ENCODE measurements around the gene PPP1CB. TPM values are rescaled to one million over a fixed set of nuclear protein-coding genes. Genes with fewer than 3 reads are reported as not detected.

Gene PPP1CB
- total and polyA plus RNA-seq, 8 donors: 72.5 to 458 (median 204) TPM

GRCh38 chr2:28758459-28758858, 6.8 kb downstream of the PPP1CB start:
- no peak for TF ChIP-seq CTCF (IDR thresholded peaks at IDR 0.05)
- no peak for TF ChIP-seq POLR2A (IDR thresholded peaks at IDR 0.05)
- no peak for TF ChIP-seq EP300 (IDR thresholded peaks at IDR 0.05)
- no peak for TF ChIP-seq POLR2AphosphoS5 (IDR thresholded peaks at IDR 0.05)
- intact Hi-C loops (cut with DNase I; ENCODE audit: low total_unique reads): loop anchor here (5.0 kb wide), 1 partner anchor 166 kb away; no protein-coding TSS in a partner anchor
- H3K27ac ChIP-seq: peak overlapping the region in 1 of 5 donors; percentile 36
- H3K4me1 ChIP-seq: peaks cover 65 to 98% (median 82%) of the 10 kb centered on the region in 4 donors
- peak overlapping the region in 1 of 4 donors; percentile 20 for H3K4me3 ChIP-seq
- no peak for DNase-seq
- 54 to 81% (median 66%) methylated on average over 2 of the region's 2 CpGs for WGBS, 5 donors
- H3K27me3 ChIP-seq: no peaks in the 10 kb centered on the region
- no peaks in the 10 kb centered on the region for H3K9me3 ChIP-seq
- peaks cover 8 to 36% (median 29%) of the 10 kb centered on the region in 4 donors for H3K36me3 ChIP-seq

GRCh38 chr2:28761420-28761819, 9.8 kb downstream of the PPP1CB start:
- Histone ChIP-seq H3K4me3 (no peak overlapping the region), H3K27ac (peak overlapping the region in 1 of 5 donors; percentile 20), H3K9me3 (no peaks in the 10 kb centered on the region), H3K4me1 (peaks cover 49 to 99% (median 82%) of the 10 kb centered on the region in 4 donors), H3K36me3 (peaks cover 8 to 36% (median 31%) of the 10 kb centered on the region in 4 donors), H3K27me3 (no peaks in the 10 kb centered on the region)
- WGBS, 5 donors: 64 to 84% (median 78%) methylated on average over 3 of the region's 3 CpGs
- intact Hi-C loops (cut with DNase I; ENCODE audit: low total_unique reads): no loop called here
- no peak for TF ChIP-seq EP300 (IDR thresholded peaks at IDR 0.05)
- no peak for TF ChIP-seq CTCF (IDR thresholded peaks at IDR 0.05)
- no peak for TF ChIP-seq POLR2A (IDR thresholded peaks at IDR 0.05)
- no peak for TF ChIP-seq POLR2AphosphoS5 (IDR thresholded peaks at IDR 0.05)
- no peak for DNase-seq

- intact Hi-C loops (cut with DNase I; ENCODE audit: low total_unique reads): no loop called here
- TF ChIP-seq POLR2AphosphoS5 (IDR thresholded peaks at IDR 0.05) (no peak), POLR2A (IDR thresholded peaks at IDR 0.05) (no peak), CTCF (IDR thresholded peaks at IDR 0.05) (no peak), EP300 (IDR thresholded peaks at IDR 0.05) (no peak)
- Histone ChIP-seq H3K4me1 (peaks cover 40 to 97% (median 71%) of the 10 kb centered on the region in 4 donors), H3K9me3 (no peaks in the 10 kb centered on the region), H3K36me3 (peaks cover 8 to 19% (median 14%) of the 10 kb centered on the region in 4 donors), H3K4me3 (no peak overlapping the region), H3K27me3 (no peaks in the 10 kb centered on the region), H3K27ac (no peak overlapping the region)
- DNase-seq: no peak
- 79 to 86% (median 81%) methylated on average over 8 of the region's 8 CpGs for WGBS, 5 donors
Measured at GRCh38 chr2:28764909-28765711, 13.5 kb downstream of the PPP1CB start.

GRCh38 chr2:28766070-28766469, 14.4 kb downstream of the PPP1CB start:
- H3K4me1 ChIP-seq: peaks cover 43 to 97% (median 69%) of the 10 kb centered on the region in 4 donors
- H3K27me3 ChIP-seq: no peaks in the 10 kb centered on the region
- H3K9me3 ChIP-seq: no peaks in the 10 kb centered on the region
- no peak overlapping the region for H3K4me3 ChIP-seq
- no peak for TF ChIP-seq EP300 (IDR thresholded peaks at IDR 0.05)
- no peak for TF ChIP-seq POLR2A (IDR thresholded peaks at IDR 0.05)
- no peak for TF ChIP-seq POLR2AphosphoS5 (IDR thresholded peaks at IDR 0.05)
- intact Hi-C loops (cut with DNase I; ENCODE audit: low total_unique reads): no loop called here
- peaks cover 1 to 10% (median 5%) of the 10 kb centered on the region in 4 donors for H3K36me3 ChIP-seq
- 78 to 90% (median 85%) methylated on average over 2 of the region's 2 CpGs for WGBS, 5 donors
- no peak for DNase-seq
- H3K27ac ChIP-seq: no peak overlapping the region
